GM18867 (cell line): ENCODE data around the gene SMIM11.
"Not testable (repeated sequence)": the region's sequence is repeated elsewhere in the genome, so short reads cannot be mapped to it uniquely, and the experiment has no call there.

Source experiments
- ATAC-seq: cut with Tn5 transposase; IDR thresholded peaks from one replicate; pipeline ENCODE4 v1.9.1; 2021; ENCODE audit warnings: mild to moderate bottlenecking, moderate library complexity; ENCODE audit not compliant: unreplicated experiment

SMIM11 gene

GRCh38 chr21:34407294-34407693 lies 32.0 kb downstream of the SMIM11 start:
- ATAC-seq = not testable (repeated sequence)

- not testable (repeated sequence) for ATAC-seq
These were observed 42.3 kb downstream of the SMIM11 start for GRCh38 chr21:34417448-34418077.

- ATAC-seq = not testable (repeated sequence)
These were observed 48.5 kb downstream of the SMIM11 start, which contains the start of gene SMIM34 for GRCh38 chr21:34423805-34424204. SMIM34 (minus strand) TSS chr21:34423951; CDS start chr21:34423839, 112 bp downstream.

GRCh38 chr21:34427339-34427738 lies 52.0 kb downstream of the SMIM11 start:
- ATAC-seq = not testable (repeated sequence)

GRCh38 chr21:34428441-34428840 lies 53.1 kb downstream of the SMIM11 start:
- ATAC-seq = not testable (repeated sequence)

GRCh38 chr21:34429710-34430109 lies 54.4 kb downstream of the SMIM11 start:
- ATAC-seq = not testable (repeated sequence)
